Activated naive CD4-positive, alpha-beta T cell treated with anti-CD3 and anti-CD28 coated beads, Interleukin-2, amount 10 ng/mL, durations not matched to agents 7 days and 5 days (primary cell): ENCODE measurements around the gene MEN1.
A peak's percentile ranks its signal among the peaks of the same experiment; 100 is the strongest.

Experiments
- CTCF ChIA-PET: fragments of 350-600 bp; sonication (Branson Sonifier 250); formaldehyde crosslinking; loops from one replicate; lab custom pipeline; 2021; ENCODE audit warnings: antibody characterized with exemption; lab: Charles Lee
- DNase-seq: peaks from one replicate; pipeline ENCODE4 v3.0.0-alpha.2; 2020
- H3K27ac Mint-ChIP-seq: one replicate; pipeline ENCODE4 v1.8.0; 2021; ENCODE audit warnings: mild to moderate bottlenecking, moderate library complexity, mixed read lengths
- H3K27me3 Mint-ChIP-seq: one replicate; pipeline ENCODE4 v1.8.0; 2021; ENCODE audit warnings: mild to moderate bottlenecking, mixed read lengths
- H3K36me3 Mint-ChIP-seq: one replicate; pipeline ENCODE4 v1.8.0; 2021; ENCODE audit warnings: mixed read lengths
- H3K4me1 Mint-ChIP-seq: one replicate; pipeline ENCODE4 v1.8.0; 2021; ENCODE audit warnings: mixed read lengths
- H3K4me3 Mint-ChIP-seq: one replicate; pipeline ENCODE4 v1.8.0; 2021; ENCODE audit warnings: mild to moderate bottlenecking, moderate library complexity, mixed read lengths
- H3K9me3 Mint-ChIP-seq: one replicate; pipeline ENCODE4 v1.8.0; 2021; ENCODE audit warnings: mixed read lengths

Gene MEN1

DNA sequence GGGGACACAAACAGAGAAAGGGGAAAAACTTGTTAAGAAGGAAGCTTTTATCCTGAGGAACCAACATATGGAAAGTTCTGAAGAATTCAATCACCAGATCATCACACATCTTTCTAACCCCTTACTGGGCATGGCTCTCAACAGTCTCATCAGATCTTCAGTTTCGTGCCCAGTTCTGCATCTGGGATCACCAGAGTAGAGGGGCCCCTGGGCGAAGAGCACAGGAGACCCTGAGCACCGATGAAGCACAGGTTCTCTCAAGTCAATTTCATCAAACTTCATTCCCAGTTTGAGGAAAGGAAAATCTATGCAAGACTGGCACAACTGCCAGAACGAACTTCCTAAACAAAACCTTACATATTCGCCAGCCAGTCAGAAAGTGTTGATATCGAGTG lies 42.1 kb downstream of the MEN1 start:
- Mint-ChIP-seq H3K27me3 (no peaks in the 10 kb centered on the region), H3K36me3 (peaks cover 88% of the 10 kb centered on the region), H3K27ac (peak overlapping the region; percentile 89), H3K4me1 (peaks cover 91% of the 10 kb centered on the region), H3K4me3 (no peak overlapping the region), H3K9me3 (no peaks in the 10 kb centered on the region)
- DNase-seq: peak; percentile 12
- CTCF ChIA-PET: interaction anchor here (0.9 to 15.2 kb wide), 4 partner anchors 8 to 22 kb away, joined by 4 to 208 read pairs (median 4); partner anchors contain the start of genes RASGRP2 and SF1

DNA sequence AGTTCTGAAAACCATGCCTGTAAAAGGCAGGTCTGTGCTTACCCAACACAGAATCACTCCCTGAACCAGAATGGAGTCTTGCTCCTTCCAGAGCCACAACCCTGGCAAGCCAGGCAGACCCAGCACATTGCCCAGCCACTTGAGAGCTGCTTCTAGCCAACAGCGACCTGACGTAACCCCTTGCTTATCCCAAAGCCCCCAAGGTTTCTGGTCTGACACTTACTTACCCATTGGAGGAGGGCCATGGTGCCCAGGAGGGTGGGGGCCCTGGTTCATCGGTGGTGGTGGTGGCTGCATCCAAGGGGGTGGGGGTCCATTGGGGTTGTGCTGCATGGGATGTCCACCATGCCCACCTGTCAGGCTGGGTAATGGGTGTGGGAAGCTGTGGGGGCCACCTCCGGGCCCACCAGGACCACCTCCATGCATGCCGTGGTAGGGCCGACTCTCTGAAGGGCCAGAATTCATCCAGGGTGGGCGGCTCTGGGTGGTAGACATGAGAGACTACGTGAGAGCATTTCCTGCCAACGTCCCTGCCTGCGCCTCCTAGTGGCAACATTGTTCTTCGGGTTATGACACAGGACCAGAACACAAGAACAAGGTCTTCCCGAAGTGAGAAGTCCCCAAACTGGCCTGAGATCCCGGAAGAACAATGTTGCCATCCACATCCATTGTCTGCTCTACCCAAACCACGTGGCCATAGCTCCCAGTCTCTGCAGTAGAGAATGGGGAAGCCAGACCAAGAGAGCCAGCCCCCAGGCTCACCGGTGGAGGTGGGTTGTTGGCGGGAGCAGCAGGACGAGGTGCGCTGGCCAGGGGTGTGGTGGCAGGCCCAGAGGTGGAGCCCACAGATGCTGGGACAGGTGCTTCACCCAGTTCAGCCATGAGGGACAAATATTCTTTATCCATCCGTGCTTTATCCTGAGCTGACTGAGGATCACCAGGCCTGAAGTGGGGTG lies 42.7 kb downstream of the MEN1 start:
- CTCF ChIA-PET: interaction anchor here (0.9 to 15.2 kb wide), 4 partner anchors 9 to 21 kb away, joined by 4 to 208 read pairs (median 4); partner anchors contain the start of genes RASGRP2 and SF1
- Mint-ChIP-seq H3K27ac (peak overlapping the region; percentile 89), H3K36me3 (peaks cover 87% of the 10 kb centered on the region), H3K4me3 (peak overlapping the region; percentile 12), H3K27me3 (no peaks in the 10 kb centered on the region), H3K4me1 (peaks cover 91% of the 10 kb centered on the region), H3K9me3 (no peaks in the 10 kb centered on the region)
- peak; percentile 91 for DNase-seq

DNA sequence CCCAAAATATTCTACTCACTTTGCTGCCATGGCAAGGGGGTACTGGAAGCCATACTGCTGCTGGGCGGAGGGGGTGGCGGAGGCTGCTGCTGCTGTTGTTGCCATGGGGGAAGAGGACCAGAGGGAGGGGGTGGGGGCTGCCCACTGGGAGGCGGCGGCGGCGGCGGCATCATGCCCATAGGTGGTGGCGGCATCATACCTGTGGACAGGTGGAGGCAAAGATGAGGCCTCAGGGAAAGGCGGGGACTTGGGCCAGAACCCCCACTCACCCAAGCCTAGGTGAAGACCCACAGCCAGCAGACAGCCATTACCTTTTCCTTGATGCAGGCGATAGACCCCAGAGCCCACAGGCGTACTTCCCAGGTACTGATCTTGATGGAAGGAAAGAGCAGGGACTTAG lies 43.5 kb downstream of the MEN1 start:
- Mint-ChIP-seq H3K4me3 (no peak overlapping the region), H3K36me3 (peaks cover 86% of the 10 kb centered on the region), H3K9me3 (no peaks in the 10 kb centered on the region), H3K27me3 (no peaks in the 10 kb centered on the region), H3K4me1 (peaks cover 91% of the 10 kb centered on the region), H3K27ac (peak overlapping the region; percentile 89)
- CTCF ChIA-PET: interaction anchor here (15.2 kb wide), 1 partner anchor 20 kb away, joined by 208 read pairs; the partner anchor contains the start of gene RASGRP2
- peak; percentile 19 for DNase-seq

DNA sequence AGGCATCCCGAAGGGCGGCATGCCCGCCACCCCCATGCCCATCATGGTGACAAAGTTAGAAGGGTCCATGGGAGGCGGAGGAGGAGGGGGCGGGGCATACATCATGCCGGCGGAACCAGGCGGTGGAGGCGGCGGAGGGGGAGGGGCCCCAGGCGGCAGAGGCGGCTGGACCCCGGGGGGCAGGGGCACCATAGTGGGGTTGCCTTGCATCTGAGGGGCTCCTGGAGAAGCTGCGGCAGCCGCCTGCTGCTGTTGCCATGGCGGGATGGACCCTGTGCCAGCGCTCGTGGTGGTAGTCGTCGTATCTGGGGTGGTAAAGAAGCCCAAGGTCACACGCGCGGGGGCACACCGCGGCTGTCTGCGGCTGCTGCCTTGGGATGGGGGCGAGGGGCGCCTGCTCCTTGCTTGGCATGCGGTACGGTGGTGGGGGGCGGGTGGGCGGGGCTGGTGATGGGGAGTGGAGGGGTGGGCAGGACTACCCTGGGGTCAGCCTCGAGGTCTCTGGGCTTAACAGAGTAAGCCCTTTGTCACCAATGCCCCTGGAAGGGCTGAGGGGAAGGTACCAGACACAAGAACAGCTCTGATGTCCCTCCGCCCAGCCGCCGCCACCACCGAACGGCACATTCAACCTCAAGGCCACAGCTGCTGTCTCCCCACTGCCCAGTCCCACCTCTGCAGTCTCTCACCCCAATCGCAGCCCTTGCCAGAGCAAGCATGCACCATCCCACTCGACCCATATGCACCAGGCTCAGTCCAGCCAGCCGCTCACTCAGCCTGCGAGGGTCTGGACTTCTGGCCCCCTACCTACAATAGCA lies 44.3 kb downstream of the MEN1 start:
- Mint-ChIP-seq H3K4me1 (peaks cover 91% of the 10 kb centered on the region), H3K9me3 (no peaks in the 10 kb centered on the region), H3K27me3 (no peaks in the 10 kb centered on the region), H3K4me3 (no peak overlapping the region), H3K27ac (peak overlapping the region; percentile 97), H3K36me3 (peaks cover 81% of the 10 kb centered on the region)
- CTCF ChIA-PET: interaction anchor here (1.1 to 15.2 kb wide), 3 partner anchors 8 to 19 kb away, joined by 3 to 208 read pairs (median 3); partner anchors contain the start of gene RASGRP2
- DNase-seq: peak; percentile 20

DNA sequence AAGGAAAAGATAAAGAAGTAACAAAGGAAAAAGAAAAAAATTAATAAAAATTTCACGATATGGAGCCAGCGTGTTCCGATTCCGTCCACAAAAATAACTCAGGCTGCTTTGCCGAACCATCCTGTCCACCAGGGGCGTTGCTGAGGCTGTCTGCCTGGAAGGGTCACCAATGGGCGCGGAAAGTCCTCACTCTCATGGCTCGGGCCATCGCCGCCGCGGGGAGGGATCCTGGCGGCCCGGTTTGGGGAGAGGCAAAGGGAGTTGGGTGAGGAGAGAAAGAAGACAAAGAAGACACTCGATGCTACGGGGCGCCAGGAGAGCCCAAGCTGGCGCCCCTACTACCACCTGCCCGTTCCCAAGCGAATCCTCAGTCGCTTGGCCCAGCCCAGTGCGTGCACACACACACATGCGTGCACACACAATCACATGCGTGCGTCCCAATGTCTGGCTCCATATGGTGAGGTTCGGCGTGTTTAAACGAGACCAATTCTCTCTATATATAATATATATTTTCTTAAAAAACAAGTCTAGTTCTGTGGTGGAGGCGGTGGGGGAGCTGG lies 45.0 kb downstream of the MEN1 start:
- CTCF ChIA-PET: interaction anchor here (0.8 to 15.2 kb wide), 4 partner anchors 9 to 29 kb away, joined by 3 to 208 read pairs (median 3); partner anchors contain the start of gene RASGRP2
- peaks cover 81% of the 10 kb centered on the region for H3K36me3 Mint-ChIP-seq
- DNase-seq: peak; percentile 21
- no peaks in the 10 kb centered on the region for H3K9me3 Mint-ChIP-seq
- H3K27me3 Mint-ChIP-seq: no peaks in the 10 kb centered on the region
- peak overlapping the region; percentile 97 for H3K27ac Mint-ChIP-seq
- H3K4me1 Mint-ChIP-seq: peaks cover 91% of the 10 kb centered on the region
- peak overlapping the region; percentile 71 for H3K4me3 Mint-ChIP-seq

DNA sequence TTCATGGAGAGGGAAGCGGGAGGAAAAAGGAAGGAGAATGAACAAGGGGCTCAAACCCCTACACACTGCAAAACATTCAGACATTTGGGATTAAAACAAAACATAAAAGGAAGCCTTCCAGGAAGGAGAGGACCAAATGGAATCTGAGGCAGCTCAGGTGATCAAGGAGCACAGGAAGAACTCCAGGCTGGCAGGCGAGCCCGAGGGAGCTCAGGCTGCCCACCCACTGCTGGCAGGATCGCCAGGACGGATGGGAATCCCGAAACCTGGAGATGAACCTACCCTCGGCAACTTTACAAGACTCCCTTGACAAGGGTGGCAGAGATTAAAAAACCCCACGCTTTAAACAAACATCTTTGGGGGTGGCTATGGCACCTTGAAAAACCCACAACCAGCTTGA lies 45.6 kb downstream of the MEN1 start:
- no peaks in the 10 kb centered on the region for H3K9me3 Mint-ChIP-seq
- peak overlapping the region; percentile 97 for H3K27ac Mint-ChIP-seq
- H3K27me3 Mint-ChIP-seq: no peaks in the 10 kb centered on the region
- peak overlapping the region; percentile 71 for H3K4me3 Mint-ChIP-seq
- peaks cover 81% of the 10 kb centered on the region for H3K36me3 Mint-ChIP-seq
- peaks cover 94% of the 10 kb centered on the region for H3K4me1 Mint-ChIP-seq
- CTCF ChIA-PET: interaction anchor here (0.8 to 15.2 kb wide), 4 partner anchors 9 to 28 kb away, joined by 3 to 208 read pairs (median 3); partner anchors contain the start of gene RASGRP2
- DNase-seq: peak; percentile 19

DNA sequence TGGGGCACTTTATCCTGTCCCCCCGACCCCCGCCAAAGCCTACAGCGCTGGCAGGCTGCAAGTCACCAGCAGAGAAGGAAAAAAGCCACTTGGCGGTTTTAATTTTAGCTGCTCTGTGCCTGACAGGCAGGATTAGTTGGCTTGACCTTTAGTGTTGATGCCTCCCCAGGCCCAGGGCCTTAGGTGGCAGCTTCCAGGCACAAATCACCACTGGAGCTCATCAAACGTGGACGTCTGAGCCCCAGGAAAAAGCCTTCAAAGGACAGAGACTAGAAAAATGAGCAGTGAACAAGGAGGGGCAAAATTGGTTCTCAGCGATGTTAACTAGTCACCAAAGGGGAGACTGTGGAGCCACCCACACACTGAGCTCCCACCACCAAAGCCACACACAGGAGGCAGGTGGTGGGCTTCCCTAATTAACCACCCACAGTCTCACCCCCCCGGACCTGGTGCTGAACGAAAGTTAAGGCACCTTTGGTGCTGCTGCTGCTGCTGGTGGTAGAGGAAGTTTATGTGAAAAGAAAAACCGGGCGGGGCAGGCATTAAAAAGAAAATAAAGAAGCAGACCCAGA lies 46.2 kb downstream of the MEN1 start:
- no peaks in the 10 kb centered on the region for H3K9me3 Mint-ChIP-seq
- no peaks in the 10 kb centered on the region for H3K27me3 Mint-ChIP-seq
- H3K27ac Mint-ChIP-seq: peak overlapping the region; percentile 97
- peak; percentile 83 for DNase-seq
- H3K4me1 Mint-ChIP-seq: peaks cover 95% of the 10 kb centered on the region
- H3K36me3 Mint-ChIP-seq: peaks cover 76% of the 10 kb centered on the region
- CTCF ChIA-PET: interaction anchor here (0.9 to 15.2 kb wide), 3 partner anchors 10 to 76 kb away, joined by 3 to 208 read pairs (median 3); partner anchors contain the start of gene RASGRP2
- peak overlapping the region; percentile 71 for H3K4me3 Mint-ChIP-seq

DNA sequence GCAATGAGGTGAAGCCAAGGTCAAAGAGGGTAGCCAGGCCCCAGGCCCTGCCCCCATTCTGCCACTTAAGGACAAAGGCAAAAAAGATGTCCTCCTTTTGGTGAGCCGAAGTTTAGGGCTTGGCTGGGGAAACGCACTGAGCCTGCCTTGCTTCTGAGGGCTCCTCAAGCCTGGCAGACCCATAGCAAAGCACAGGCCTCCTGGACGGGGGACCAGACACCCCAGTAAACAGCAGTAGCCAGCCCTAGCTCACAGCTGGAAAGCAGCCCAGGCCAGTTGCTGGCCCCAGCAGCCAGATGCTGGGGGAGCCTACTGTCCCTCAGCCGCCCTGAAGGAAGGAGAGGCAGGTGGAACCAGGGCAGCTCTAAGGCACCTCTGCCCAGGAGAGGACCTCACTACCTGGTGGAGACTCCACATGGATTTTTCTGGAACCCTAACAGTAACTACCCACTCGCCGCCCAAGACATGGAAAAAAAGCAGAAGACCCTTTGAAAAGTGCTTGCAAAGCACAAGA lies 46.8 kb downstream of the MEN1 start:
- peaks cover 95% of the 10 kb centered on the region for H3K4me1 Mint-ChIP-seq
- H3K4me3 Mint-ChIP-seq: peak overlapping the region; percentile 71
- peaks cover 70% of the 10 kb centered on the region for H3K36me3 Mint-ChIP-seq
- no peaks in the 10 kb centered on the region for H3K9me3 Mint-ChIP-seq
- CTCF ChIA-PET: interaction anchor here (0.9 to 15.2 kb wide), 4 partner anchors 8 to 75 kb away, joined by 3 to 208 read pairs (median 4); partner anchors contain the start of gene RASGRP2
- H3K27ac Mint-ChIP-seq: peak overlapping the region; percentile 97
- H3K27me3 Mint-ChIP-seq: no peaks in the 10 kb centered on the region
- DNase-seq: peak; percentile 39

DNA sequence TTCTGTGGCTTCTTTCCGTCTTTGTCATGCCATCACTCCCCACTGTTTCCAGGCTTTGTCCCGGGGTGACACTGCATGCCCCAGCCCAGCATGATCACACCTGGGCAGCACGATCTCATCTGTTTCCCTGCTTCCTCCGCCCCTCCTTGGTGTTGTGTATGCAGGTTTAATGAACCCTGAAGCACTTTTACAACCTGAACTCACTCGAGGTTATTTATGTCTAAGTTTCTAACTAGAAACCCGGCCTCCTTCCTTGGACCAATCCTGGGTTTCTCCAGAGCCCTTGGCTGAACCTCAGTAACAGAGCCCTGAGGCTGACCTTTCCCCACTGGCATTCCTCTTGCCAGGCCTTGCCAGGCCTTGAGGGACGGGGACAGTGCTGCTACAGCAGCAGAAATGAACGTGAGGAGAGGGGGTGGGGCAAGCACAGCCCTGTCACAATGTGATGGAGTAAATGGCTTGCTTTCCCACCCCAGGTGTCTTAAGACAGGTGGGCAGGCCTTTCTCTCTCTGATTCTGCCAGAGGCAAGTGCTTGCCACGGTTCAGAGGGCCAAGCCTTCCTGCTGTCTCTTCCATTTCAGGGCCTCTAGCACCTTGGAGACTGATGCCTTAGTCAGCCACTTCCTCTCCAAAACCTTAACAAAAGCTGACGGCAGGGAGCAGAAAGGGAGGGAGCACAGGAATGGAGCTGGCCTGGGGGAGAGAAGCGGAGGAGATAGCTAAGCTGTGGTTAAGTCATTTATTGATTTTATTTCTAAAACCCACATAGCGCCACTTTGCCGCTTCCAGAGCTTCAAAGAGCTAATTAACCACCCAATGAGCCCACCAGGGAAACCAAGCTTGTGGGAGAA lies 47.5 kb downstream of the MEN1 start:
- Mint-ChIP-seq H3K27me3 (no peaks in the 10 kb centered on the region), H3K4me3 (peak overlapping the region; percentile 71), H3K9me3 (no peaks in the 10 kb centered on the region), H3K4me1 (peaks cover 88% of the 10 kb centered on the region), H3K27ac (peak overlapping the region; percentile 97), H3K36me3 (peaks cover 64% of the 10 kb centered on the region)
- peak; percentile 53 for DNase-seq
- CTCF ChIA-PET: interaction anchor here (0.9 to 15.2 kb wide), 4 partner anchors 9 to 74 kb away, joined by 3 to 208 read pairs (median 4); partner anchors contain the start of gene RASGRP2

DNA sequence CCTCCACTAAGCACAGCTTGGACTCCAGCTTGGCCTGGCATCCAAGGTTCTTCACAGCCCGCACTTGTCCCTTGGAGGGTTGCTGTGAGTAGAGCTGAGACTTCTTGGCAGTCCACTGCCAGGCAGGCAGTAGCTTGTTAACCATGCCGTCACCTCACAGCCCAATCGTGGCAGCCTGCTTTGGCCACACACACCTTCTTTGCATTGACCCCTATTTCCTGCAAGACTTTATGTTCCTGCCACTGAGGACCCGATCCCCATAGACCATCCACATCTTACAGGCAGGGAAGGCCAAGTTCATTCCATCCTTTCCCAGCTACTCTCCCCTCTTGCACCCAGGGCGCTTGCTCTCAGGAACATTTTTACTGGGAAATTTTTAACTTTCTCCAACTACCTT lies 48.1 kb downstream of the MEN1 start:
- Mint-ChIP-seq H3K27me3 (no peaks in the 10 kb centered on the region), H3K9me3 (no peaks in the 10 kb centered on the region), H3K27ac (peak overlapping the region; percentile 97), H3K4me3 (peak overlapping the region; percentile 71), H3K36me3 (peaks cover 62% of the 10 kb centered on the region), H3K4me1 (peaks cover 86% of the 10 kb centered on the region)
- peak; percentile 13 for DNase-seq
- CTCF ChIA-PET: interaction anchor here (2.0 to 15.2 kb wide), 2 partner anchors 10 to 16 kb away, joined by 4 to 208 read pairs; partner anchors contain the start of gene RASGRP2

DNA sequence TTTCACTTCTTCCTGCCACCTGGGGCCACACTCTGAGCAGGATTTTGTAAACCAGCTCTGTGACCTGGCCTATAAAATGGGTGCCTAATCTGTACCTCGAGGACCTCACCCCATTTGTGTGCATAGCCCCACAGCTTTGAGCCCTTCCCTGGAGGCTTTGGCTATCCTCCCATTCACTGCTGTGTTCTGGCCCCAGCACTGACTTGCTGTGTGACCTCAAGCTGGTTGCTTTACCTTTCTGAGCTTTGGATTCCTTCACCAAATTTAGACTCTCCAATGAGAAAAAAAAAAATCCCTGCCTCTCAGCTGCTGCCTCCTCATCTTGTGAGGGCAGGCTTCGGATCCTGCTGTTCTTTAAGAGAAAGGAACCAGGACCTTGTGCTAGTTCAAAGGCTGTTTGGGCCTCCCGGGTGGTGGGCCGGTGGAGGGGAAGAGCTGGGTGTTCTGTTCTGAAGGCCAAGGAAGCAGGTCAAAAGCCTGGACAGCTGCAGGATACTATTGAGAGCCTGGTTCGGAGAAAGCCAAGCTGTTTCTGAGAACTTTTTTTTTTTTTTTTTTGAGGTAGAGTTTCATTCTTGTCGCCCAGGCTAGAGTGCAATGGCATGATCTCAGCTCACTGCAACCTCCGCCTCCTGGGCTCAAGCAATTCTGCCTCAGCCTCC lies 49.5 kb downstream of the MEN1 start:
- Mint-ChIP-seq H3K36me3 (peaks cover 54% of the 10 kb centered on the region), H3K9me3 (no peaks in the 10 kb centered on the region), H3K27ac (peak overlapping the region; percentile 97), H3K4me1 (peaks cover 78% of the 10 kb centered on the region), H3K27me3 (no peaks in the 10 kb centered on the region), H3K4me3 (peak overlapping the region; percentile 59)
- CTCF ChIA-PET: interaction anchor here (0.9 to 15.2 kb wide), 4 partner anchors 10 to 110 kb away, joined by 3 to 208 read pairs (median 3); partner anchors contain the start of gene RASGRP2
- peak; percentile 51 for DNase-seq
